Body of pancreas (tissue), 4 donors: Measurements from ENCODE around the gene MED12L. TPM values are rescaled to one million over a fixed set of nuclear protein-coding genes. Genes with fewer than 3 reads are reported as not detected.
"Not testable (repeated sequence)": the region's sequence is repeated elsewhere in the genome, so short reads cannot be mapped to it uniquely, and the experiment has no call there.

Experiments used
- ATAC-seq: fragments of 150-250 bp; one replicate; pipeline ENCODE4 v1.9.1; 2016
- DNase-seq, 4 donors: peaks; one replicate each; pipeline ENCODE4 v3.0.0-alpha.2; 2019
- H3K27ac ChIP-seq, 4 donors: fragments of 200-600 bp; sonication (generic); 1 replicate in 3 of 4; 2 replicates in 1 of 4; pipeline versions ENCODE4 v1.5.1 to v1.6.1; 2016 to 2019; ENCODE audit warnings: mild to moderate bottlenecking in 1 of 4, mixed read lengths in 1 of 4, moderate library complexity in 1 of 4
- H3K27me3 ChIP-seq, 2 donors: fragments of 200-600 bp; sonication (generic); one replicate each; pipeline ENCODE4 v1.6.0; 2016; ENCODE audit warnings: mild to moderate bottlenecking in 1 of 2
- H3K36me3 ChIP-seq, 2 donors: fragments of 200-600 bp; sonication (generic); replicated peaks in 1 of 2; 2 replicates each; pipeline ENCODE4 v1.5.1; 2016; ENCODE audit warnings: low read depth in 2 of 2; ENCODE audit not compliant: insufficient read depth in 1 of 2
- H3K4me1 ChIP-seq: fragments of 200-600 bp; sonication (generic); one replicate; pipeline ENCODE4 v1.6.0; 2016
- H3K4me3 ChIP-seq, 2 donors: fragments of 200-600 bp; sonication (generic); 1 replicate in 1 of 2; 2 replicates in 1 of 2; pipeline ENCODE4 v1.5.1; 2016 to 2019
- H3K9me3 ChIP-seq, 3 donors: fragments of 200-600 bp; sonication (generic); 1 replicate in 2 of 3; 2 replicates in 1 of 3; pipeline ENCODE4 v1.5.1; 2016
- POLR2A ChIP-seq, 3 donors: fragments of 450-650 bp; IDR thresholded peaks; one replicate each; pipeline ENCODE4 v1.6.1; 2016; ENCODE audit warnings: antibody characterized with exemption in 3 of 3, mild to moderate bottlenecking in 2 of 3
- WGBS, 2 donors: methylation state at CpG; one replicate each; pipeline ENCODE4 v1.1.5; 2017; 5-methylcytosine and 5-hydroxymethylcytosine counted together
- intact Hi-C: fragments of 100-400 bp; cut with DNase I; formaldehyde crosslinking; loops from one replicate; pipeline ENCODE4 v1.15.1; 2023
- total RNA-seq, 2 donors: library from RNA; depleted of rRNA; stranded (reverse); fragments of >200 nt; gene quantifications; one replicate each; pipeline ENCODE4 v1.1.0, GENCODE V29; 2016
- TF ChIP-seq, protein P1 (sequence below), 7 experiments: fragments of 450-650 bp in 4 of 7; fragments of 200-600 bp in 3 of 7; sonication (generic) in 3 of 7; IDR thresholded peaks; one replicate each; pipeline ENCODE4 v1.5.1; 2016 to 2019; ENCODE audit warnings: antibody characterized with exemption in 7 of 7

The MED12L gene
- total RNA-seq, 2 donors from 2014 or later, result 0.33 to 0.78 TPM

DNA sequence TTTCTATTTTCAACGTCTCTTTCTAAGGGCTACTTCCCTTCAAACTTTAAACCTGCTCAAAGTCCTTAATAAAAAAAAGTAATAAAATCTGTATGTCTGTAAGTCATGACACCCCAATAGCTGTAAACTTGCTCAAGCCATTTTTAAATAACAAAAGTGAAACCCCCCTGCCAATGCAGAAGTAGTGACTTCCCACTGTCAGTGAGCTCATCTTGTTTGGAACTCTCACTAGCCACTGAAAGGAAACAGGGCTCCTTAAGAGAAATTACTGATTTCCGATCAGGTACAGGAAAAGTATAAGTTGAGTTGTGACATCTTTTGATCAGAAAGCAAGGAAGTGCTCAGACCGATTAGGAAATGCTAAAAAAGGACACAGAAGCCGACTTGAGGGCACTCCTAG is 145.2 kb downstream of the MED12L start:
- H3K36me3 ChIP-seq, result no peaks in the 10 kb centered on the region
- H3K9me3 ChIP-seq, result no peaks in the 10 kb centered on the region
- intact Hi-C loops, result loop anchor here (5.0 kb wide), 1 partner anchor 37 kb away; no protein-coding TSS in a partner anchor
- ATAC-seq (no peak), DNase-seq (no peak)
- peaks cover 10% of the 10 kb centered on the region for H3K4me1 ChIP-seq
- WGBS, 2 donors, result 45 to 52% methylated on average over 4 of the region's 4 CpGs
- TF ChIP-seq, protein P1, sequence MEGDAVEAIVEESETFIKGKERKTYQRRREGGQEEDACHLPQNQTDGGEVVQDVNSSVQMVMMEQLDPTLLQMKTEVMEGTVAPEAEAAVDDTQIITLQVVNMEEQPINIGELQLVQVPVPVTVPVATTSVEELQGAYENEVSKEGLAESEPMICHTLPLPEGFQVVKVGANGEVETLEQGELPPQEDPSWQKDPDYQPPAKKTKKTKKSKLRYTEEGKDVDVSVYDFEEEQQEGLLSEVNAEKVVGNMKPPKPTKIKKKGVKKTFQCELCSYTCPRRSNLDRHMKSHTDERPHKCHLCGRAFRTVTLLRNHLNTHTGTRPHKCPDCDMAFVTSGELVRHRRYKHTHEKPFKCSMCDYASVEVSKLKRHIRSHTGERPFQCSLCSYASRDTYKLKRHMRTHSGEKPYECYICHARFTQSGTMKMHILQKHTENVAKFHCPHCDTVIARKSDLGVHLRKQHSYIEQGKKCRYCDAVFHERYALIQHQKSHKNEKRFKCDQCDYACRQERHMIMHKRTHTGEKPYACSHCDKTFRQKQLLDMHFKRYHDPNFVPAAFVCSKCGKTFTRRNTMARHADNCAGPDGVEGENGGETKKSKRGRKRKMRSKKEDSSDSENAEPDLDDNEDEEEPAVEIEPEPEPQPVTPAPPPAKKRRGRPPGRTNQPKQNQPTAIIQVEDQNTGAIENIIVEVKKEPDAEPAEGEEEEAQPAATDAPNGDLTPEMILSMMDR (IDR thresholded peaks at IDR 0.05), result no peak
- TF ChIP-seq POLR2A (IDR thresholded peaks at IDR 0.05), result no peak
- no peak overlapping the region for H3K27ac ChIP-seq
- no peaks in the 10 kb centered on the region for H3K27me3 ChIP-seq
- no peak overlapping the region for H3K4me3 ChIP-seq

- H3K4me3 ChIP-seq, H3K27me3 ChIP-seq, H3K4me1 ChIP-seq, H3K27ac ChIP-seq, H3K9me3 ChIP-seq, ATAC-seq, H3K36me3 ChIP-seq, DNase-seq: not testable (repeated sequence)
- intact Hi-C loops, result loop anchor here (5.0 kb wide), 1 partner anchor 35 kb away; no protein-coding TSS in a partner anchor
These were observed 146.9 kb downstream of the MED12L start for GRCh38 chr3:151232403-151232802.

DNA sequence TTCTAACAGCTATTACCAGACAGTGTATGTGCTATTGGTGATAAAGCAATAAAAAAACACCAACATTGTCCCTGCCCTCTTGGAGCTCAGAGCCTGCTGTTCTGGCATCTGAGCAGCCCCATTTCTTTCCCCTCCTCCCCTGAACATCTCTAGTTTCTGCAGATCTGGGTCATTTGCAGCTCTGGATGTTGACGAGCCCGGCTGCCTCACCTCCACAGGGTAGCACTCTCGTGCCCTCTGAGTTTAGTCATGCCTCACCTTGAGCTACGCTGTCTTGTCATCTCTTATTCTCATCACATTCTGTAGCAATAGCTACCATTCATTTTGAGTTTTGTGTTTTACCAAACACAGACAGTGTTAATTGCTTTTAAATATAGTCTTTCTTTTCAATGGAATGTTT is 147.5 kb downstream of the MED12L start:
- Histone ChIP-seq H3K27ac (no peak overlapping the region), H3K4me3 (no peak overlapping the region), H3K36me3 (no peaks in the 10 kb centered on the region), H3K9me3 (no peaks in the 10 kb centered on the region), H3K4me1 (peaks cover 3% of the 10 kb centered on the region), H3K27me3 (no peaks in the 10 kb centered on the region)
- 79 to 89% methylated on average over 4 of the region's 4 CpGs for WGBS, 2 donors
- TF ChIP-seq POLR2A (IDR thresholded peaks at IDR 0.05), result no peak
- TF ChIP-seq, protein P1 (IDR thresholded peaks at IDR 0.05), result no peak
- ATAC-seq (no peak), DNase-seq (no peak)
- intact Hi-C loops, result loop anchor here (5.0 kb wide), 1 partner anchor 34 kb away; no protein-coding TSS in a partner anchor

DNA sequence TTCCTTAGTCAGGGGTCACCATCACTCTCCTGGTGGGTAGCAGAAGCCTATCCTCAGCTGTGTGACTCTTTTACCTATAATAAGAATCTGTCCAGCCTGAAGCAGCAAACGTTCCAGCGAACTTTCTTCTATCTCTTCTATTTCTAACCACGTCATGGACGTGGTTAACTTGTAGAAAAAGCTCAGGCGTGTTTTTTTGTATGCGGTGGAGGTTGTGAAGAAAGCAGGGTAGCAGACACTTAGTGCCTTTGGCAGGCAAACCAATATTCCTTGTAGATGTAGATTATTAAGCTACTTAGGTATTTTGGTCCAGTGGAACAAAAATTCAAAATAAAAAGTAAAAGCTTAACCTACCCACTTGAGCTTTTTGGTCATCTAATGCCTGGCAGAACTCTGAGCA is 149.4 kb downstream of the MED12L start:
- no peak overlapping the region for H3K27ac ChIP-seq
- 78 to 81% methylated on average over 6 of the region's 6 CpGs for WGBS, 2 donors
- no peaks in the 10 kb centered on the region for H3K9me3 ChIP-seq
- H3K36me3 ChIP-seq, result no peaks in the 10 kb centered on the region
- ATAC-seq, result no peak
- H3K27me3 ChIP-seq, result no peaks in the 10 kb centered on the region
- H3K4me1 ChIP-seq, result no peaks in the 10 kb centered on the region
- TF ChIP-seq, protein P1 (IDR thresholded peaks at IDR 0.05), result no peak
- no peak for TF ChIP-seq POLR2A (IDR thresholded peaks at IDR 0.05)
- H3K4me3 ChIP-seq, result no peak overlapping the region
- intact Hi-C loops, result loop anchor here (5.0 kb wide), 1 partner anchor 32 kb away; no protein-coding TSS in a partner anchor
- no peak for DNase-seq

DNA sequence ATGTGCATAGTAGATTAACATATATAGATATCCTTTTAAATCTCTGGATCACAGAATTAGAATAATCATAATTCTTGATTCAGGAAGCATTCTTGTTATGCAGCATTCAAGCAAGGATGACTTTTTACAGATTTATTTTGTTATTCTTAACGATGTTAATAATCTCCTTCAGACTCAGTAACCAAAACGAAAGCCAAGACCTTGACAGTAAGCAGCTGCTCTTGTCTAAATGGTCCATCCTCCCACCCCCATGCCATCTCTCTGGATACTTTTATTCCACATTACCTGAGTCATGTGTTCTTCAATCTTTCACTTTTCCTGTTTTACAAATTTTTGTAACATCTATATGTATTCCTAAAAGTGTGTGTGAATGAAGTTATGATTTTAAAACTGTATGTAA is 150.9 kb downstream of the MED12L start:
- intact Hi-C loops, result no loop called here
- H3K9me3 ChIP-seq, result no peaks in the 10 kb centered on the region
- no peak overlapping the region for H3K4me3 ChIP-seq
- no peaks in the 10 kb centered on the region for H3K27me3 ChIP-seq
- 57 to 64% methylated on average over 2 of the region's 2 CpGs for WGBS, 2 donors
- no peaks in the 10 kb centered on the region for H3K36me3 ChIP-seq
- H3K27ac ChIP-seq, result no peak overlapping the region
- no peak for TF ChIP-seq POLR2A (IDR thresholded peaks at IDR 0.05)
- TF ChIP-seq, protein P1 (IDR thresholded peaks at IDR 0.05), result no peak
- no peaks in the 10 kb centered on the region for H3K4me1 ChIP-seq
- ATAC-seq (no peak), DNase-seq (no peak)
